ENCODE data around the gene PDK3. TPM values are rescaled to one million over a fixed set of nuclear protein-coding genes. Genes with fewer than 3 reads are reported as not detected.

Gene PDK3
- total RNA-seq, 1 experiment from 2014 or later, result 47.3 TPM

DNA sequence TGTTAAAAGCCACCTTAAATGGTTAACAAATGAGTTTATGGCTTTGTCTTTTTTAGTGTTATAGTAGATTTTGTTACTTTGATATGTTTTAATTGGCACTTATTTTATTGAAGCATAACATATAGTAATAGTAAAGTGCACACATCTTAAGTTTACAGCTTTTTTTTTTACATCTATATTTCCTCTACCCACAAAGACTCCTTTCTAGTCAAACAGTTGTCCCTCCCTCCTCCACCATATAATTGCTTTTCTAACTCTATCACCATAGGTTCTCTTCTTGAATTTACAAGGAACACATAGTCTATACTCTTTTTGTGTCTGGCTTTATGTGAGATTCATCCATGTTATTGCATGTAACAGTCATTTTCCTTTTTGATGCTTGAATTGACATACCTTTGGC, 71.5 kb downstream of the PDK3 start:
- Histone ChIP-seq H2BK120ac (ENCODE audit: low read depth, low read length, poor library complexity, severe bottlenecking) (no peak overlapping the region), H3K23me2 (ENCODE audit: insufficient read length, low read depth, low read length, poor library complexity, severe bottlenecking) (no peaks in the 10 kb centered on the region), H4K5ac (ENCODE audit: insufficient read length, low read depth, low read length) (no peak overlapping the region), H3K14ac (ENCODE audit: insufficient read depth, low read length) (no peak overlapping the region), H2BK15ac (ENCODE audit: low read depth, low read length) (no peak overlapping the region), H3K18ac (ENCODE audit: insufficient read length, low read depth, low read length) (no peak overlapping the region), H3K79me1 (ENCODE audit: insufficient read depth, low read depth, low read length, poor library complexity, severe bottlenecking) (no peaks in the 10 kb centered on the region), H3K27ac (ENCODE audit: insufficient read length, low read depth, low read length) (no peak overlapping the region), H3K4me1 (ENCODE audit: insufficient read depth, low read length) (no peaks in the 10 kb centered on the region), H3K23ac (ENCODE audit: insufficient read length, low read depth, low read length) (no peak overlapping the region), H2BK20ac (ENCODE audit: low read depth, low read length, poor library complexity, severe bottlenecking) (no peak overlapping the region), H3K56ac (ENCODE audit: insufficient read length, low read depth, low read length) (no peak overlapping the region), H3T11ph (ENCODE audit: low read length) (no peak overlapping the region), H3K79me2 (ENCODE audit: insufficient read depth, low read length) (no peaks in the 10 kb centered on the region), H3K27me3 (ENCODE audit: insufficient read depth, low read length) (no peaks in the 10 kb centered on the region), H3K4ac (ENCODE audit: low read depth, low read length) (no peak overlapping the region), H2AFZ (ENCODE audit: low read length) (no peak overlapping the region), H3K9ac (ENCODE audit: extremely low read depth, insufficient read length, low read length) (no peak overlapping the region), H3K9me3 (ENCODE audit: control insufficient read depth, low read depth, low read length) (no peaks in the 10 kb centered on the region), H4K8ac (replicated peaks; ENCODE audit: insufficient read length, low read depth, low read length) (no peak overlapping the region), H4K20me1 (ENCODE audit: control insufficient read depth, insufficient read depth, insufficient read length) (no peaks in the 10 kb centered on the region), H3K4me2 (ENCODE audit: insufficient read depth, insufficient read length, low read length) (no peak overlapping the region), H2AK5ac (ENCODE audit: insufficient read length, low read length) (no peak overlapping the region), H4K91ac (ENCODE audit: insufficient read length, low read depth, low read length) (no peak overlapping the region), H2BK5ac (ENCODE audit: insufficient read length, low read length) (no peak overlapping the region), H2BK12ac (ENCODE audit: insufficient read length, low read depth, low read length) (no peak overlapping the region)
- DNase-seq, result no peak
- Mint-ChIP-seq H3K4me1 (peaks cover 3 to 4% of the 10 kb centered on the region in 2 experiments; a peak in 3 of 4 replicates), H3K27ac (no peak overlapping the region), H3K36me3 (ENCODE audit: insufficient read depth in 1 of 3, low read depth in 3 of 3) (peaks cover 18 to 34% (median 27%) of the 10 kb centered on the region in 3 experiments; a peak in 6 of 7 replicates), H3K9me3 (no peaks in the 10 kb centered on the region), H3K27me3 (ENCODE audit: low read depth) (no peaks in the 10 kb centered on the region), H3K4me3 (no peak overlapping the region)
- TF ChIP-seq, protein P1, sequence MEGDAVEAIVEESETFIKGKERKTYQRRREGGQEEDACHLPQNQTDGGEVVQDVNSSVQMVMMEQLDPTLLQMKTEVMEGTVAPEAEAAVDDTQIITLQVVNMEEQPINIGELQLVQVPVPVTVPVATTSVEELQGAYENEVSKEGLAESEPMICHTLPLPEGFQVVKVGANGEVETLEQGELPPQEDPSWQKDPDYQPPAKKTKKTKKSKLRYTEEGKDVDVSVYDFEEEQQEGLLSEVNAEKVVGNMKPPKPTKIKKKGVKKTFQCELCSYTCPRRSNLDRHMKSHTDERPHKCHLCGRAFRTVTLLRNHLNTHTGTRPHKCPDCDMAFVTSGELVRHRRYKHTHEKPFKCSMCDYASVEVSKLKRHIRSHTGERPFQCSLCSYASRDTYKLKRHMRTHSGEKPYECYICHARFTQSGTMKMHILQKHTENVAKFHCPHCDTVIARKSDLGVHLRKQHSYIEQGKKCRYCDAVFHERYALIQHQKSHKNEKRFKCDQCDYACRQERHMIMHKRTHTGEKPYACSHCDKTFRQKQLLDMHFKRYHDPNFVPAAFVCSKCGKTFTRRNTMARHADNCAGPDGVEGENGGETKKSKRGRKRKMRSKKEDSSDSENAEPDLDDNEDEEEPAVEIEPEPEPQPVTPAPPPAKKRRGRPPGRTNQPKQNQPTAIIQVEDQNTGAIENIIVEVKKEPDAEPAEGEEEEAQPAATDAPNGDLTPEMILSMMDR (conservative IDR thresholded peaks at IDR 0.05), result no peak

Measured in H9 (cell line).